Keratinocyte (primary cell): ENCODE results near the gene ACSF3. TPM values are rescaled to one million over a fixed set of nuclear protein-coding genes. Genes with fewer than 3 reads are reported as not detected.

Source experiments
- DNase-seq: peaks from one replicate; pipeline ENCODE4 v3.0.0-alpha.2; 2011; ENCODE audit warnings: low read depth, missing footprints, low spot score
- FAIRE-seq: peaks from 2 replicates; lab custom pipeline; 2011; peaks lifted over from hg19 to GRCh38; lab: Jason Lieb, UNC
- H2AFZ ChIP-seq: 2 replicates; pipeline ENCODE4 v1.6.0; 2012; ENCODE audit warnings: low read length, control low read depth, inconsistent platforms; ENCODE audit not compliant: control insufficient read depth
- H3K27ac ChIP-seq: 2 replicates; pipeline ENCODE4 v1.5.1; 2011; ENCODE audit warnings: low read length; ENCODE audit not compliant: control insufficient read depth, insufficient read depth
- H3K27me3 ChIP-seq: 3 replicates; pipeline ENCODE4 v1.6.0; 2011; ENCODE audit warnings: low read length; ENCODE audit not compliant: control insufficient read depth, insufficient read depth; ENCODE audit errors: extremely low read depth
- H3K36me3 ChIP-seq, 2 experiments: 2 replicates in 1 of 2; 3 replicates in 1 of 2; pipeline ENCODE4 v1.5.1; 2011; ENCODE audit warnings: low read length in 2 of 2, mild to moderate bottlenecking in 1 of 2; ENCODE audit not compliant: control insufficient read depth in 2 of 2, insufficient read depth in 2 of 2; ENCODE audit errors: extremely low read depth in 1 of 2
- H3K4me1 ChIP-seq: 3 replicates; pipeline ENCODE4 v1.5.1; 2011; ENCODE audit warnings: low read length; ENCODE audit not compliant: control insufficient read depth, insufficient read depth; ENCODE audit errors: extremely low read depth
- H3K4me2 ChIP-seq: 3 replicates; pipeline ENCODE4 v1.6.0; 2011; ENCODE audit warnings: low read depth, low read length; ENCODE audit not compliant: control insufficient read depth, insufficient read depth; ENCODE audit errors: extremely low read depth
- H3K4me3 ChIP-seq, 3 experiments: fragments of 200-600 bp in 1 of 3; sonication (generic) in 1 of 3; 2 replicates in 2 of 3; 3 replicates in 1 of 3; pipeline ENCODE4 v1.5.1; 2011 to 2016; ENCODE audit warnings: low read length in 3 of 3, mild to moderate bottlenecking in 3 of 3, control low read depth in 2 of 3, inconsistent platforms in 1 of 3, low read depth in 1 of 3, mixed read lengths in 1 of 3, mixed run types in 1 of 3, moderate library complexity in 1 of 3; ENCODE audit not compliant: control insufficient read depth in 2 of 3, insufficient read depth in 2 of 3; ENCODE audit errors: extremely low read depth in 1 of 3
- H3K79me2 ChIP-seq: 2 replicates; pipeline ENCODE4 v1.6.0; 2012; ENCODE audit warnings: low read length; ENCODE audit not compliant: control insufficient read depth, insufficient read depth
- H3K9ac ChIP-seq: 3 replicates; pipeline ENCODE4 v1.6.0; 2011; ENCODE audit warnings: low read length; ENCODE audit not compliant: control insufficient read depth, insufficient read depth; ENCODE audit errors: extremely low read depth
- H3K9me1 ChIP-seq: 3 replicates; pipeline ENCODE4 v1.6.0; 2011; ENCODE audit warnings: low read length; ENCODE audit not compliant: control insufficient read depth, insufficient read depth; ENCODE audit errors: extremely low read depth
- H3K9me3 ChIP-seq: 2 replicates; pipeline ENCODE4 v1.5.1; 2012; ENCODE audit warnings: low read depth, low read length; ENCODE audit not compliant: control insufficient read depth
- H4K20me1 ChIP-seq: 3 replicates; pipeline ENCODE4 v1.6.0; 2011; ENCODE audit warnings: low read length; ENCODE audit not compliant: control insufficient read depth, insufficient read depth; ENCODE audit errors: extremely low read depth
- CTCF ChIP-seq, 3 experiments: IDR thresholded peaks in 1 of 3; conservative IDR thresholded peaks in 1 of 3; optimal IDR thresholded peaks in 1 of 3; 2 replicates in 2 of 3; 3 replicates in 1 of 3; pipeline versions ENCODE3 to v1.5.1; 2011; ENCODE audit warnings: low read length in 3 of 3, mild to moderate bottlenecking in 3 of 3, moderate library complexity in 2 of 3, control low read depth in 1 of 3, inconsistent platforms in 1 of 3; ENCODE audit not compliant: insufficient read depth in 2 of 3; ENCODE audit errors: extremely low read depth in 1 of 3
- EZH2 ChIP-seq: IDR thresholded peaks from one replicate; pipeline ENCODE4 v1.6.1; 2012; ENCODE audit warnings: inconsistent platforms, mild to moderate bottlenecking, low read length, moderate library complexity
- dilution Hi-C: fragments of 300-500 bp; cut with MboI; formaldehyde crosslinking; loops from one replicate; pipeline ENCODE4 v1.7.0; 2020; ENCODE audit warnings: low sequenced_read_pairs; ENCODE audit not compliant: extremely low pct_ligation_motif_present
- polyA plus RNA-seq, 5 experiments: library from polyadenylated mRNA; depleted of rRNA in 3 of 5; stranded (reverse) in 3 of 5; stranded (forward) in 1 of 5; unstranded in 1 of 5; fragments of >200 nt; gene quantifications; 1 replicate in 1 of 5; 2 replicates in 3 of 5; 3 replicates in 1 of 5; pipeline versions ENCODE4 v1.2.1 to v1.2.3, GENCODE V29; 2011 to 2012; ENCODE audit warnings: missing spikeins in 2 of 5, low read depth in 1 of 5, low replicate concordance in 1 of 5

ACSF3 gene
- polyA plus RNA-seq, 1 donor (not counting 4 experiments of a cell fraction or from before 2014, with no cell fraction given) = 13.4 TPM

GRCh38 chr16:89198417-89199240 is 105.0 kb downstream of the ACSF3 start:
- H3K36me3 ChIP-seq = no peaks in the 10 kb centered on the region
- dilution Hi-C loops = no loop called here
- no peak overlapping the region for H3K4me3 ChIP-seq
- no peak overlapping the region for H3K9ac ChIP-seq
- no peaks in the 10 kb centered on the region for H3K79me2 ChIP-seq
- H3K27ac ChIP-seq = no peak overlapping the region
- no peak for FAIRE-seq
- peaks cover 35% of the 10 kb centered on the region for H3K27me3 ChIP-seq
- no peak for DNase-seq
- no peaks in the 10 kb centered on the region for H3K9me1 ChIP-seq
- no peak overlapping the region for H2AFZ ChIP-seq
- H4K20me1 ChIP-seq = no peaks in the 10 kb centered on the region
- TF ChIP-seq CTCF (optimal IDR thresholded peaks at IDR 0.05 in 1 of 3, IDR thresholded peaks at IDR 0.05 in 1 of 3, conservative IDR thresholded peaks at IDR 0.05 in 1 of 3; ENCODE audit: extremely low read depth in 1 of 3, insufficient read depth in 2 of 3, low read length in 3 of 3) (no peak), EZH2 (no peak)
- no peaks in the 10 kb centered on the region for H3K9me3 ChIP-seq
- no peaks in the 10 kb centered on the region for H3K4me1 ChIP-seq
- H3K4me2 ChIP-seq = no peak overlapping the region

- no peak for DNase-seq
- Histone ChIP-seq H3K4me2 (no peak overlapping the region), H3K4me3 (no peak overlapping the region), H3K9me1 (no peaks in the 10 kb centered on the region), H3K9me3 (no peaks in the 10 kb centered on the region), H3K27me3 (peaks cover 35% of the 10 kb centered on the region), H4K20me1 (no peaks in the 10 kb centered on the region), H3K79me2 (no peaks in the 10 kb centered on the region), H2AFZ (no peak overlapping the region), H3K9ac (no peak overlapping the region), H3K27ac (no peak overlapping the region), H3K4me1 (no peaks in the 10 kb centered on the region), H3K36me3 (no peaks in the 10 kb centered on the region)
- TF ChIP-seq EZH2 (no peak), CTCF (optimal IDR thresholded peaks at IDR 0.05 in 1 of 3, IDR thresholded peaks at IDR 0.05 in 1 of 3, conservative IDR thresholded peaks at IDR 0.05 in 1 of 3; ENCODE audit: extremely low read depth in 1 of 3, insufficient read depth in 2 of 3, low read length in 3 of 3) (no peak)
- dilution Hi-C loops = no loop called here
- no peak for FAIRE-seq
These were observed 105.8 kb downstream of the ACSF3 start for GRCh38 chr16:89199241-89200123.
